Thoracic aorta (tissue), 2 donors: ENCODE results near the gene PIGC. TPM values are rescaled to one million over a fixed set of nuclear protein-coding genes. Genes with fewer than 3 reads are reported as not detected.

Experiments
- ATAC-seq: fragments of 150-250 bp; one replicate; pipeline ENCODE4 v1.8.0; 2017; ENCODE audit warnings: low read depth; ENCODE audit not compliant: insufficient number of reproducible peaks, low FRiP score
- DNase-seq: peaks from one replicate; pipeline ENCODE4 v3.0.0-alpha.2; 2020; ENCODE audit warnings: low spot score
- H3K27ac ChIP-seq, 2 donors: fragments of 200-600 bp; sonication (generic); 1 replicate in 1 of 2; 2 replicates in 1 of 2; pipeline ENCODE4 v1.5.1; 2016; ENCODE audit warnings: mild to moderate bottlenecking in 2 of 2, moderate library complexity in 2 of 2
- H3K27me3 ChIP-seq: fragments of 200-600 bp; sonication (generic); replicated peaks from 2 replicates; pipeline ENCODE4 v1.6.0; 2016; ENCODE audit warnings: mild to moderate bottlenecking; ENCODE audit not compliant: insufficient read depth
- H3K36me3 ChIP-seq: fragments of 200-600 bp; sonication (generic); one replicate; pipeline ENCODE4 v1.5.1; 2016
- H3K4me1 ChIP-seq, 2 donors: fragments of 200-600 bp; sonication (generic); 1 replicate in 1 of 2; 2 replicates in 1 of 2; pipeline versions ENCODE4 v1.5.1 to v1.6.0; 2016; ENCODE audit warnings: low read depth in 2 of 2, mild to moderate bottlenecking in 1 of 2; ENCODE audit not compliant: control insufficient read depth in 1 of 2
- H3K4me3 ChIP-seq: fragments of 200-600 bp; sonication (generic); 2 replicates; pipeline ENCODE4 v1.5.1; 2016; ENCODE audit warnings: mild to moderate bottlenecking
- H3K9me3 ChIP-seq: fragments of 200-600 bp; sonication (generic); 2 replicates; pipeline ENCODE4 v1.5.1; 2016
- total RNA-seq, 2 donors: library from RNA; depleted of rRNA; stranded (reverse); fragments of >200 nt; gene quantifications; one replicate each; pipeline versions ENCODE4 v1.1.0 to v1.2.3, GENCODE V29; 2016
- TF ChIP-seq, protein P1 (sequence below): fragments of 200-600 bp; sonication (generic); IDR thresholded peaks from one replicate; pipeline ENCODE4 v1.5.1; 2019; ENCODE audit warnings: antibody characterized with exemption

PIGC gene
- total RNA-seq, 2 donors from 2014 or later: 14.3 to 20.2 TPM

DNA sequence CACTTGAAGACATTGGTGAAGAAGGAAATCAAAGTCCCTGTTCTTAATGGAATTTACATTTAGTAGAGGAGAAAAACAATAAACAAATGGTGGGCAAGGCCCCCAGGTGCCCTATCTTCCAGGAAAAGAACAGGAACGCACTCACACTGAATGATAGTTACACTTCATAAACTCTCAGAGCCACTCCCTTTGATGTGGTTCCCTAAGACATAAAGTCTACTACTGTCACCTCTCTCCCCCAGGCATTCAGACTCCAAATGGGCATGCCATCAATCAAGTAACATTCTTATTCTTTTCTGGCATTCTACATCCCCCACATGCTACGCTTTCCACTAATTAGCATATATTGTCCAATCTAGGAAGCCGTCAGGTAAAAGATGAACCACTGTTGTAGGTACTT, 36.6 kb upstream of the PIGC start:
- TF ChIP-seq, protein P1, sequence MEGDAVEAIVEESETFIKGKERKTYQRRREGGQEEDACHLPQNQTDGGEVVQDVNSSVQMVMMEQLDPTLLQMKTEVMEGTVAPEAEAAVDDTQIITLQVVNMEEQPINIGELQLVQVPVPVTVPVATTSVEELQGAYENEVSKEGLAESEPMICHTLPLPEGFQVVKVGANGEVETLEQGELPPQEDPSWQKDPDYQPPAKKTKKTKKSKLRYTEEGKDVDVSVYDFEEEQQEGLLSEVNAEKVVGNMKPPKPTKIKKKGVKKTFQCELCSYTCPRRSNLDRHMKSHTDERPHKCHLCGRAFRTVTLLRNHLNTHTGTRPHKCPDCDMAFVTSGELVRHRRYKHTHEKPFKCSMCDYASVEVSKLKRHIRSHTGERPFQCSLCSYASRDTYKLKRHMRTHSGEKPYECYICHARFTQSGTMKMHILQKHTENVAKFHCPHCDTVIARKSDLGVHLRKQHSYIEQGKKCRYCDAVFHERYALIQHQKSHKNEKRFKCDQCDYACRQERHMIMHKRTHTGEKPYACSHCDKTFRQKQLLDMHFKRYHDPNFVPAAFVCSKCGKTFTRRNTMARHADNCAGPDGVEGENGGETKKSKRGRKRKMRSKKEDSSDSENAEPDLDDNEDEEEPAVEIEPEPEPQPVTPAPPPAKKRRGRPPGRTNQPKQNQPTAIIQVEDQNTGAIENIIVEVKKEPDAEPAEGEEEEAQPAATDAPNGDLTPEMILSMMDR: no peak
- no peaks in the 10 kb centered on the region for H3K27me3 ChIP-seq
- no peak overlapping the region for H3K27ac ChIP-seq
- no peaks in the 10 kb centered on the region for H3K9me3 ChIP-seq
- no peaks in the 10 kb centered on the region for H3K36me3 ChIP-seq
- ATAC-seq: no peak
- no peaks in the 10 kb centered on the region for H3K4me1 ChIP-seq
- H3K4me3 ChIP-seq: no peak overlapping the region
- no peak for DNase-seq

DNA sequence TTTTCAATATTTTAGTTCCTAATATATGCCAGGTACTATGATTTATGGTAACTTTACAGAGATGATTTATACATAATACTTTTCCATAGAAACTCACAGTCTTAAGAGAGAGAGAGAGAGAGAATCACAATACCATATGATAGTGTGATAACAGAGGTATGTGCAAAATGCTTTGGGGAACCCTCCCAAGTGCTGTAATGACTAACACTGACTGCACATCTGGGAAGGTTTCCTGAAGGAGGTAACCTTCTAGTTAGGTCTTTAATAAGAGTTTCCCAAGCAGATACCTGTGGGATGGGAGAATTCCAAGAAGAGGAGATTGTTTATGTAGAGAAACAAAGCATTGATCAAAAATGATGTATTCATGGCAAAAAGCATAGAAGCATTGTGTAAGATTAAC, 34.6 kb upstream of the PIGC start:
- Histone ChIP-seq H3K9me3 (no peaks in the 10 kb centered on the region), H3K36me3 (no peaks in the 10 kb centered on the region), H3K4me1 (peaks cover 3 to 6% of the 10 kb centered on the region in 2 donors), H3K4me3 (no peak overlapping the region), H3K27ac (no peak overlapping the region), H3K27me3 (no peaks in the 10 kb centered on the region)
- TF ChIP-seq, protein P1: no peak
- ATAC-seq (no peak), DNase-seq (no peak)

DNA sequence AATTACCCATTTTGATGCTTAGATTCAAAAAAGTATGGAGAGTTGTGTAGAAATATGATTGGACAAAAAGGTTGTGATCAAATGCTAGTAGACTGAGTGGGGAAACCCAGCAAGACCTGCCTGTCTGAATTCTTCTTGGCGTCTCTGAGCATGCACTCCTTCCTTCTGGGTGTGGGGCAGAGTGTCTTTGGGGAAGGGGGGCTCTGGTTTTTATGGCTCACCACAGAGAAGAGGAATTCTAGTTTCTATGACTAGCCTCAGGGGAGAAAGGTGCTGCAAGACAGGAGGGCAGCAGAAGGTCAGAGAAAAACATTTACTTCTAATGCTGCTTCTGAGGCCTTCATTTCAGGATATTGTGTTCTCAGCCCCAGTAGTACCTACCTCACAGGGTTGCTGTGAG, 33.9 kb upstream of the PIGC start:
- TF ChIP-seq, protein P1: no peak
- no peaks in the 10 kb centered on the region for H3K27me3 ChIP-seq
- H3K36me3 ChIP-seq: no peaks in the 10 kb centered on the region
- H3K9me3 ChIP-seq: no peaks in the 10 kb centered on the region
- H3K4me3 ChIP-seq: no peak overlapping the region
- no peak for ATAC-seq
- H3K4me1 ChIP-seq: peaks cover 6 to 9% of the 10 kb centered on the region in 2 donors
- DNase-seq: no peak
- no peak overlapping the region for H3K27ac ChIP-seq

DNA sequence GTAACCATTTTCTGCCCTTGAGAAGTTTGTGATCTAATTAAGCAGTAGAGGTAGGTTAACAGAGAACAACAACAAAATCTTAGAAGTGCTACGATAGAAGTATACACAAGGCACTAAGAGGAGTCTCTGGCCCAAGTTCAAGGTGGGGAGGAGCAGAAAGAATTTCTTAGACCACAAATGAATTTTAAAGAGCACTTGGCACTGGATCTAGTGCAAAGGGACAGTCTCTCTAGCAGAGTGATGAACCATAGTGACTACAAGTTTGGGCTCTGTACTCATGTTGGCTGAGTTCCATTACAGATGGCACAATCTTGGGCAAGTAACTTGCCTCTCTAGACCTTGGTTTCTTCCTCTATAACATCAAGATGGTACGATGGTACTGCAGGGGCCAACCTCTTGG, 33.3 kb upstream of the PIGC start:
- Histone ChIP-seq H3K4me3 (no peak overlapping the region), H3K27me3 (no peaks in the 10 kb centered on the region), H3K9me3 (no peaks in the 10 kb centered on the region), H3K36me3 (no peaks in the 10 kb centered on the region), H3K4me1 (peaks cover 6 to 9% of the 10 kb centered on the region in 2 donors), H3K27ac (no peak overlapping the region)
- DNase-seq (no peak), ATAC-seq (no peak)
- TF ChIP-seq, protein P1: no peak

DNA sequence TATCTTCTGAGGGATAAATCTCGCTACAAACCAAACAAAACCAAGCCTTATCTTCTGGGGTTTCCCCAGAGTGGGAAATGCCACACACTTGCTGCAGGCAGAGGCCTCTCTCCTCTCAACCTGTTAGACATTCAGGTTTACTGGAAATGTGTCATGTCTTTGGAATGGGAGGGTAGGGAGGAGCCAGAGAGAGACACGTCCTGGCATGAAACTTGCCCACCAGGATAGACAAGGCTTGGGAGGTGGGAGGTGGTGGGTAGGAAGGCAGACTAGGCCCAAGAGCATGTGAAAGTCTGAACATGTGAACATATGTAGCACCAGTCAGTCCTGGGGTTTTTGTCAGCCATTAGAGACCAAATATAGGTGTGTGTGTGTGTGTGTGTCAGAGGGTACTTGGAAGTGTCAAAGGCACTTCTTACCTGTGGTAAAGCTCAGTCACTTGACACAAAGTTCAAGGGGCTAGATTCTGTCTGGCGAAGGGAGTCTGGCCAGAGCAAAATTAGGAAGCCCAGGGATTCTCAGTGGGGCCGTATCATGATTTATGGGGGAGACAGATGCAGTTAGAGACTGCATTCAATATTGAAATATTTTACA, 32.4 kb upstream of the PIGC start:
- DNase-seq (no peak), ATAC-seq (no peak)
- no peaks in the 10 kb centered on the region for H3K27me3 ChIP-seq
- no peak overlapping the region for H3K4me3 ChIP-seq
- H3K9me3 ChIP-seq: no peaks in the 10 kb centered on the region
- TF ChIP-seq, protein P1: no peak
- H3K4me1 ChIP-seq: peaks cover 6 to 9% of the 10 kb centered on the region in 2 donors
- H3K27ac ChIP-seq: no peak overlapping the region
- H3K36me3 ChIP-seq: no peaks in the 10 kb centered on the region
